ENCODE results near the gene FAM135A. TPM values are rescaled to one million over a fixed set of nuclear protein-coding genes. Genes with fewer than 3 reads are reported as not detected.

Gene FAM135A
- total RNA-seq, 1 donor from 2014 or later = 22.3 TPM

- Mint-ChIP-seq H3K4me3 (ENCODE audit: unreplicated experiment) (no peak overlapping the region), H3K27me3 (ENCODE audit: unreplicated experiment) (no peaks in the 10 kb centered on the region), H3K4me1 (ENCODE audit: low read depth, unreplicated experiment) (peaks cover 3% of the 10 kb centered on the region), H3K36me3 (ENCODE audit: unreplicated experiment) (no peaks in the 10 kb centered on the region), H3K27ac (ENCODE audit: unreplicated experiment) (no peak overlapping the region), H3K9me3 (ENCODE audit: unreplicated experiment) (no peaks in the 10 kb centered on the region)
- no peak for DNase-seq
- no peak for TF ChIP-seq CTCF (IDR thresholded peaks at IDR 0.05; ENCODE audit: partially characterized antibody, unreplicated experiment)
Observed at GRCh38 chr6:70531133-70531532, 117.8 kb downstream of the FAM135A start.

- no peak for DNase-seq
- Mint-ChIP-seq H3K36me3 (ENCODE audit: unreplicated experiment) (no peaks in the 10 kb centered on the region), H3K9me3 (ENCODE audit: unreplicated experiment) (no peaks in the 10 kb centered on the region), H3K4me3 (ENCODE audit: unreplicated experiment) (no peak overlapping the region), H3K27ac (ENCODE audit: unreplicated experiment) (no peak overlapping the region), H3K27me3 (ENCODE audit: unreplicated experiment) (no peaks in the 10 kb centered on the region), H3K4me1 (ENCODE audit: low read depth, unreplicated experiment) (peaks cover 3% of the 10 kb centered on the region)
- TF ChIP-seq CTCF (IDR thresholded peaks at IDR 0.05; ENCODE audit: partially characterized antibody, unreplicated experiment) = no peak
Observed at GRCh38 chr6:70537266-70537665, 124.0 kb downstream of the FAM135A start.

GRCh38 chr6:70538376-70538775 lies 125.1 kb downstream of the FAM135A start:
- DNase-seq = no peak
- TF ChIP-seq CTCF (IDR thresholded peaks at IDR 0.05; ENCODE audit: partially characterized antibody, unreplicated experiment) = no peak
- Mint-ChIP-seq H3K9me3 (ENCODE audit: unreplicated experiment) (no peaks in the 10 kb centered on the region), H3K27ac (ENCODE audit: unreplicated experiment) (no peak overlapping the region), H3K27me3 (ENCODE audit: unreplicated experiment) (no peaks in the 10 kb centered on the region), H3K4me3 (ENCODE audit: unreplicated experiment) (no peak overlapping the region), H3K36me3 (ENCODE audit: unreplicated experiment) (no peaks in the 10 kb centered on the region), H3K4me1 (ENCODE audit: low read depth, unreplicated experiment) (peaks cover 3% of the 10 kb centered on the region)

GRCh38 chr6:70547313-70547712 lies 134.0 kb downstream of the FAM135A start:
- no peak for DNase-seq
- no peak overlapping the region for H3K27ac Mint-ChIP-seq (ENCODE audit: unreplicated experiment)

GRCh38 chr6:70547905-70548304 lies 134.6 kb downstream of the FAM135A start:
- Mint-ChIP-seq H3K27ac (ENCODE audit: unreplicated experiment) (no peak overlapping the region), H3K36me3 (ENCODE audit: unreplicated experiment) (no peaks in the 10 kb centered on the region), H3K4me3 (ENCODE audit: unreplicated experiment) (no peak overlapping the region), H3K4me1 (ENCODE audit: low read depth, unreplicated experiment) (no peaks in the 10 kb centered on the region), H3K9me3 (ENCODE audit: unreplicated experiment) (no peaks in the 10 kb centered on the region), H3K27me3 (ENCODE audit: unreplicated experiment) (no peaks in the 10 kb centered on the region)
- DNase-seq = no peak
- TF ChIP-seq CTCF (IDR thresholded peaks at IDR 0.05; ENCODE audit: partially characterized antibody, unreplicated experiment) = no peak

More at GRCh38 chr6:70547313-70547712, 134.0 kb downstream of the FAM135A start:
- Mint-ChIP-seq H3K9me3 (ENCODE audit: unreplicated experiment) (no peaks in the 10 kb centered on the region), H3K27me3 (ENCODE audit: unreplicated experiment) (no peaks in the 10 kb centered on the region), H3K36me3 (ENCODE audit: unreplicated experiment) (no peaks in the 10 kb centered on the region), H3K4me3 (ENCODE audit: unreplicated experiment) (no peak overlapping the region), H3K4me1 (ENCODE audit: low read depth, unreplicated experiment) (no peaks in the 10 kb centered on the region)
- TF ChIP-seq CTCF (IDR thresholded peaks at IDR 0.05; ENCODE audit: partially characterized antibody, unreplicated experiment) = no peak
